CD4-positive, alpha-beta T cell treated with Interleukin-15 for 4 hours (primary cell): ENCODE measurements around the gene RAB7A.
A peak's percentile ranks its signal among the peaks of the same experiment; 100 is the strongest.
"Not testable (repeated sequence)": the region's sequence is repeated elsewhere in the genome, so short reads cannot be mapped to it uniquely, and the experiment has no call there.

Experiments
- DNase-seq: peaks from one replicate; pipeline ENCODE4 v3.0.0-alpha.2; 2020; ENCODE audit warnings: low spot score

RAB7A gene

DNA sequence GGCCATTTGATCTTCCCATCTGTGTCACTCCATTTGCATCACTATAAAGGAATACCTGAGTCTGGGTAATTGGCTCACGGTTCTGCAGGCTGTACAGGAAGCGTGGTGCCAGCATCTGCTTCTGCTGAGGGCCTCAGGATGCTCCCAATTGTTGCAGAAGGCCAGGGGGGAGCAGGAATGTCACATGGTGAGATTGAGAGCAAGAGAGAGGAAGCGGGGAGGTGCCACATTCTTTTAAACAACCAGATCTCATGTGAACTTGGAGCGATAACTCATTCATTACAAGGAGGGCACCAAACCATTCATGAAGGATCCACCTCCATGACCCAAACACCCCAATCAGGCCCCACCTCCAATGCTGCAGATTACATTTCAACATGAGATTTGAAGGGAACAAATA, 13.1 kb upstream of the RAB7A start:
- DNase-seq, result no peak

DNA sequence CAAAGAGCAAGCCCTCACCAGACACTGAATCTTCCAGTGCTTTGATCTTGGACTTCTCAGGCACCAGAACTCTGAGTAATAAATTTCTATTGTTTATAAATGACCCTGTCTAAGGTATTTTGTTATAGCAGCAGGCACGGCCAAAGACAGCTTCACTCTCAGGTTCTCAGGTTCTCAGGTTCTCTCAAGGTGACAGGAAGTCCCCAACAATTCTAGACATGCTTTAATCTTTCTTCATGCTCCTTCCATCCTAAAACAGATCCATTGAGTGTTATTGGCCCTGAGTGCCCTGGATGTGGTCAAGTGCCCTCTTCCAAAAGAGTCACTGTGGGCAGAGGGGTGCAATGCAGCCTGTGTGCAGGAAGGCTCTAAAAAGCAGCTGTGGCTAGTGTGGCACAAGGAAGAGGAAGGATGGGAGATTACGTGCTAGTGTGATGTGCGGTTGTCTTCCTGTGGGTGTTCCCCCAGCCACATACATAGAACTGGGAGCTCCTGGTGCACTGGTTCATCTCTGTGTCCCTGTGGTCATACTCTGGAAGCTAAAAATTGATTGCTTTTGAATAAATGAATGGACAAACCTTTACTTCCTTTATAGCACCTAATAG, 11.0 kb upstream of the RAB7A start:
- peak; percentile 22 for DNase-seq

DNA sequence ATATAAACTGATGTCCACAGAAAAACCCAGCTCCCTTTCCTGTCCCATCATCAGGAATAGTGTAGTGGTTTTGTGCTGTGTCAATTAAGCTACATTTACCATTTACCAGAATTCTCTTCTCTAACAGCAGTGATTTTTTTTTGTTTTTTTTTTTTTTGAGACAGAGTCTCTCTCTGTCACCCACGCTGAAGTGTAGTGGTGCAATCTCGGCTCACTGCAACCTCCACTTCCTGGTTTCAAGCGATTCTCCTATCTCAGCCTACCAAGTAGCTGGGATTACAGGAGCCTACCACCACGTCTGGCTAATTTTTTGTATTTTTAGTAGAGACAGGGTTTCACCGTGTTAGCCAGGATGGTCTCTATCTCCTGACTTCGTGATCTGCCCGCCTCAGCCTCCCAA, 7.1 kb upstream of the RAB7A start:
- DNase-seq, result not testable (repeated sequence)

DNA sequence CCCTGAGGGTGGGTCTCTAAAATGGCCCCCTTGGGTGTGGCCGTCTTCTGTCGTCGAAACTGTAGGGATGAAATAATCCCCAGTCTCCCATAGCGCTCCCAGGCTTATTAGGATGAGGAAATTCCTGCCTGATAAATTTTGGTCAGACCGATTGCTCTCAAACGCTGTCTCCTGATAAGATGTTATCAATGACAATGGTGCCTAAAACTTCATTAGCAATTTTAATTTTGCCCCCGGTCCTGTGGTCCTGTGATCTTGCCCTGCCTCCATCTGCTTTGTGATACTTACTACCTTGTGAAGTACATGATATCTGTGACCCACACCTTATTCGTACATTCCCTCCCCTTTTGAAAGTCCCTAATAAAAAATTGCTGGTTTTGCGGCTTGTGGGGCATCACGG, 5.1 kb upstream of the RAB7A start:
- DNase-seq, result no peak

DNA sequence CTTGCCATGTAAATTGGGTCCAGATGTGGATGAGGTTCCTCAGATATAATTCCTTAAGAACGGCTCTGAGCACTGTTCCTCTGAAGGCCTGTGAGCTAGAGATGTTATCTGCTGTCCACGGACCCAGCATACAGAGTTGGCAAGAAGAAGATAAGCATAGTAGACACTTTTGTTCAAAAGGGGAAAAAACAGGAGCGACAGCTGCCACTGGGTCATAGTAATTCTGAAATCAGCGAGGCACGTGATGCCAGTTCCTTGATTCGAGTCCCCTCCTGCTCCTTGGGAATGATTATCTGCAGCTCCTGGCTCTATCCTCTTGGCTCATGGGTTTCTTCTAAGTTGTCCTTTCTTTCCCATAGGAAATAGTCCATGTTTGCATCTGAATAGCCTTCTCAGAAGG, 2.5 kb upstream of the RAB7A start:
- no peak for DNase-seq

DNA sequence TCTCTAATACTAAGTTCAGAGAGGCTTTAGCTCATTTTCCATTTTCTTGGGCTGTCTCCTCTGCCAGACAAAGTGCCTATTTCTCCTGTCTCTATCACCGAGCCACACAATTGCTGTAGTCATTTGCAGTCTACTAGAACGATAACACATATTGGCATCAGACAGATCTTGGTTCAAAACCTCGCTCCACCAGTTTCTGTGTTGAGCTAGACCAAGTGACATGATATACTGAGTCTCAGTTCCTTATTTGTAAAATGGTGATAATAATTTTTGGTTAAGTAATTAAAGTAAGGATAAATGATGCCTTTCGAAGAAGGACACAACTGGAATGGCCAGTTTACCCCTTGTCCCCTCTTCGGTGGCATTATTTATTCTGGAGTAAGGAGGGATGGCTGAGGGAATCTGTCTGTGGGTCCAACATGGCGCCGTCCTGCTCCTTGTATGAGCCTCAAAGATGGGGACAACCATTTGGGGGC, 398 bp upstream of the RAB7A start:
- no peak for DNase-seq

DNA sequence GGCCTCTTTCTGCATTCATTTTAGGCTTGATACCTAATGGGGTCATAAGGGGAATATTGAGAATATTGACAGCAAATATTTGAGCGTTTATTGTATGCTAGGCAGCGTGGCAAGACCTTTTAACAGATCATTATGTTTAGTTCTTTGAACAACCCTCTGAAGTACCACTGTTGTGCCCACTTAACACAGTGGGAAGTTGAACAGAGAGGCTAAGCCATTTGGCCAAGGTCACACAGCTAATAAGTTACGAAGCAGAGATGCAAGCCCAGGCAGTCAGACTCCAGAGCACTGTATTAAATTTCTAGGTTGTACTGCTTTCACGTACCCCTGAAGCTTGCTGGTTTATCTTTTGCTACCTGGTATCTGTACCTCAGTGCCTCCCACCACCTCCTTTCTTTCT, 1.1 kb downstream of the RAB7A start:
- no peak for DNase-seq

DNA sequence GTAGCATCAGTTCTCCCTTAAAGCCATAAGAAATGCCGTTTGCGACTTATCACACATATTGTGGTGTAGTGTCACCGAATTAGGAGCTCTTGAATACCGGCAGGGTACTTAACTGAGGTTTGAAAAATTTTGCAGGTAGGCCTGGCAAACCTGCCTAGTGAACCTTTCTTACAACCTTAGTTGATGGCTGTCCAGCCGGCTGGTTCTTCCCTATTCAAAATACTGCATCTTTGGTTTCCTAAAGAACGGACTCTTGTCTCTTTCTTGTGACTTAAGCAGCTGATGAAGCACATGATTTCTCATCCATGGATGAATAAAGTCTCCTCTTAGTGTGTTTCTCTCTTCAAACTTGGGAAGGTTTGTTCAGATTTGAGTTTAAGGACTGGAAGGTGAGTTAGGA, 1.5 kb downstream of the RAB7A start:
- no peak for DNase-seq

DNA sequence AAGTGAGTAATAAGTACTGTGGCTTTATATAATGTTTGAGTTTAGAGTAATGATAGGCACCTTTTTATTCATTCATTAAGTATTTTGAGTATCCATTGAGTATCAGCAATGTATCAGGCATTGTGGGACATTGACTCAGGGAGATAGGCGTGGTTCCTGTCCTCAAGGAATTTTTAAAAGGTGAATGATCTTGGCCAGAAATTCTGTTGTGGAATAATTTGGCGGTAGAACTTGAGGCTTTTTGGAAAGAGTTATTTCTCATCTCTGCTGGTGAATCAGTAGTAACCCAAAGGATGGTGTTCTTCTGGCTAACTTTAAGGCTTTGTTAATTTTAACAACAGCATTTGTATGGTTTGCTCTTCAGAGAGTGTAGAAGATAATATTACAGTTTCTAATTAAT, 2.0 kb downstream of the RAB7A start:
- no peak for DNase-seq

DNA sequence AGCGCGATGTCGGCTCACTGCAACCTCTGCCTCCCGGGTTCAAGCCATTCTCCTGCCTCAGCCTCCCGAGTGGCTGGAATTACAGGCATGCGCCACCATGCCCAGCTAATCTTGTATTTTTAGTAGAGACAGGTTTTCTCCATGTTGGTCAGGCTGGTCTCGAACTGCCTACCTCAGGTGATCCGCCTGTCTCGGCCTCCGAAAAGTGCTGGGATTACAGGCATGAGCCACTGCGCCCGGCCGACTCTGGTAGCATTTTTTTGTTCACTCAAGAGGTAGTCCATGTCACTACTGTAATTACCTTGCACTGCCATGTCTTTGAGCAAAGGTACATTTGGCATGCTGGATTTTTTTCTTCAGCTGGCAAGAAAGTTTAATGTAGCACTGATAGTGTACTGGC, 2.5 kb downstream of the RAB7A start:
- not testable (repeated sequence) for DNase-seq

DNA sequence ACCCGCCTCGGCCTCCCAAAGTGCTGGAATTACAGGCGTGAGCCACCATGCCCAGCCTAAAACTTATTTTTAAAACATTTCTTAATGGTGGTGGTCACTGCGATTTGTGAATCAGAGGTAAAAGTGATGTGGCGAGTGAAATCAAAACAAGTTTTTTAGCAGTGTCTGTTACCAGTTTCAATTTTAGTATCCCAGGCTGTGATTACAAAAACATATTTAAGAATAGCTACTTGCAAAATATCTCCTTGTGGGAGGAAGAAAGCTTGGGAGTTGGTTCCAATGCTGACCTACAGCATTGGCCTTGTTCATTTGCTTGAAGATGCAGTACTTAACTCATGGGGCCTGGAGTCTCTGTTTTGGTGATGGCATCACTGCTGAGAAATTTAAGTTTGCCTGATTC, 4.5 kb downstream of the RAB7A start:
- no peak for DNase-seq

DNA sequence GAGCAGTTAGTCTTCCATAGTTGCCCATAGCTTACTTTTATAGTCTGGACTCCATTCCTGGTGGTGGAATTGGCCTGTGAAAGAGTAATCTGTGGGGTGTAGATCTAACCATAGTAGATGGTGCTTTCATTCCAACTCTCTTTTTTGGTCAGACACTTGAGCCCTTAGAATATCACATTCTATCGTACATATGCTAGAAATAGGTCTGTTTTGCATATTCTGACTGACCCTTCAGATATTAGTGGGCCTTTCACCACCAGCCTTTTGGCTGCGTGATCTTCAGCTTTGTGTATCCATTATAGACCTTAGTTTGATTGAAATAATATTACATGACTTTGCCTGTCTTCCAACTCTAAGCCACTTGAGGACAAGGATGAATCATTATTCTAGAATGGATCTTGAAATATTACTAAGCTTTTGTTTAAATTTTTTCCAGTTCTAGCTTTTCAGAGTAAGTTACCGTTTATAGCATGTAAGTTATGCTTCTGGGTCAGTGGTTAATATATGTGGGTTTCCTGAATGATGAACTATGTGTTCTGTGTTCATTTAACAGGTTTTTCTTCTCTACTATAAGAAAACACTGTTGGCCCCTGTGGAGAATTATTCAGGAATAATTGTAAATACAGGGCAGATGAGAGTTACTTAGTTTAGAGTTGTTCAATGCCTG, 8.7 kb downstream of the RAB7A start:
- no peak for DNase-seq

DNA sequence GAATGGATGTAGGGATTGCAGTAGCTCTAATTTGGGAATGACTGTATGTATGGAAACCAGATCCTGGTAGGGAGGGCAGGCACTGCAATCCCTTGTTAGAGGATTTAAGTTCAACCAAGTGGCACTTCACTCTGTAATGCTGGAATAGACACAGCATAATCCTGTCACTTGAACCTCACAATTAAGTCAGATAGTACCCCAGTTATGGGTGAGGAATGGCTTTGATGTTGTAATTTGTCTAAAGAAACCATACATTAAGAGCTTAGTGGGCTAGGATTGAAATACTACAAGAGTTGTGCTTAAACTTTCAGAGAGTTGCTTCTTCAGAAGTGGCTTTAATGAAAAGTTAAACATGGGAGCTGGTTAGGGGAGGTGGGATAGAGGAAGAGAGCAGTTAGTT, 9.3 kb downstream of the RAB7A start:
- no peak for DNase-seq

DNA sequence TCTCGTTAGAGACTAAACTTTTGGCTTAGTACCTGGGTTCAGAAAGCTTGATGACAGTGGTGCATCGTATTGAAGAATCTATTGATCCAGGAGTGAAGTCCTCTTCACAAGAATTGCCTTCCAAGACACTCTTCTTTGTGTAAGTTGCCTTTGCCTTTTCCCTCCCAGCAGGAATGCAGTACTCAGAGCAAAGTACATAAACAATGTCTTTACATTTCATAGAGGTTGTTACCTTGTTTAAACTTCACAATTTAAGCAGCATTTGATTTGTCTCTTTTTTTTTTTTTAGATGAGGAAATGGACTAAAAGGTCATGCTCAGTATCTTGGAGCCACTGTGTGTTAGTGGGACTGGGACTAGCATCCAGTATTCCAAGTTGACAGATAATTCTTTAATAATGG, 9.9 kb downstream of the RAB7A start:
- DNase-seq, result no peak

DNA sequence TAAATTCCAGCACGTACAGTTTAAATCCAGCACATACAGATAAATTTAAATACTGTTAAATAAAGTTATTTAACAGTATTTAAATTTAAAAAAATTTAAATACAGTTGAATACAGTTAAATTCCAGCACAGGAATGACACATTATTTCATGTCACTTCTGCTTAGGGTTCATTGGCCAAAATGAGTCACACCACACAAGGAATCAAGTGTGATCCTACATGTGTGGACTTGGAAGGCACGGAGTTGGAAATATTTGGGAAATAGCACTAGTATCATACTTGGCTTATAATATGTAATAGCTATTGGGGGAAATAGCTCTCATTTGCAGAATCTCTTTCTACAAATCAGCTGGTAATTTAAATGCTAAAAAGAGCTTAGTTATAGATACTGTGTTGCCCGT, 10.6 kb downstream of the RAB7A start:
- DNase-seq, result no peak

DNA sequence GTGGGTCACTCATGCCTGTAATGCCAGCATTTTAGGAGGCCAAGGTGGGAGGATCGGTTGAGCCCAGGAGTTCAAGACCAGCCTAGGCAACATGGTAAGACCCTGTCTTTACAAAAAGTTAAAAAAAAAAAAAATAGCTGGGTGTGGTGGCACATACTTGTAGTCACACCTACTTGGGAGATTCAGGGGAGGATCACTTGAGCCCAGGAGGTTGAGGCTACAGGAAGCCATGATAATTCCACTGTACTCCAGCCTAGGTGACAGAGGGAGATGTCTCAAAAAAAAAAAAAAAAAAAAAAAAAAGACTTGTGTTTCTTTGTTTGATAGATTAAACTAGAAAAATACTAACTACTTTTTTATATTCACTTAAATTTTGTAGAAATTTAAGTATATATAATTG, 14.6 kb downstream of the RAB7A start:
- DNase-seq, result no peak

DNA sequence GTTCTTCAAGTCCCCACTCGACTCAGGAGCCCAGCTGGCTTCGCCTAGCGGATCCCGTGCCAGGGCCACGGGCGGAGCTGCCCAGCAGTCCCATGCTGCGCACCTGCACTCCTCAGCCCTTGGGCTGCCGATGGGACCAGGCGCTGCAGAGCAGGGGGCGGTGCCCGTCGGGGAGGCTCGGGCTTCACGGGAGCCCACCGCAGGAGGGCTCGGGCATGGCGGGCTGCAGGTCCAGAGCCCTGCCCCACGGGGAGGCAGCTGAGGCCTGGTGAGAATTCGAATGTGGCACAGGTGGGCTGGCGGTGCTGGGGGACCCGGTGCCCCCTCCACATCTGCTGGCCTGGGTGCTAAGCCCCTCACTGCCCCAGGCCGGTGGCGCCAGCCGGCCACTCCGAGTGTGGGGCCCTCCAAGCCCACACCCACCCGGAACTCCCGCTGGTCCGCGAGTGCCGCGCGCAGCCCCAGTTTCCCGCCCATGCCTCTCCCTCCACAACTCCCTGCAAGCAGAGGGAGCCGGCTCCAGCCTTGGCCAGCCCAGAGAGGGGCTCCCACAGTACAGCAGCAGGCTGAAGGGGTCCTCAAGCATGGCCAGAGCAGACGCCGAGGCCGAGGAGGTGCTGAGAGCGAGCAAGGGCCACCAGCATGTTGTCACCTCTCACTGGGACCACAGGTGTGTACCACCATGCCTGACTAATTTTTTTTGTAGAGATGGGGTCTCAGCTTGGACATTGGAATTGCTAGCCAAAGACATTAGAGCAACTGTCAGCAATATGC, 17.0 kb downstream of the RAB7A start:
- no peak for DNase-seq

DNA sequence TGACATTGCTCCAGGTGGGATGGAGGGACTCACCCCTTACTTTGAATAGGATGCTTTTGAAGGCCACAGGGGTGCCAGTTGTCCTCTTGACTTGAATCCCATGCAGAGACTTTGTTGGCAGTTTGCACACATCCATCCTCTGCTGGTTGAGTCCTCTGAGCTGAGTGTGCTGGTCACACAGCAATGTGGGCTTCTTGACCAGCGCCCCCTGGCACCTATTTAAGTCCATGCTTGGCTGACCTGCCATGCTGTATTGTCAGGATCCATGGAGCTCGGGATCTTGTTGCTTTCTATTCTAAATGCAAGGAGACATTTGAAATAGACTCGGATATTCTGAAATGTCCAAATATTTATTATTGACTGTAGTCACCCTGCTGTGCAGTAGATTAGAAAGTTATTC, 19.8 kb downstream of the RAB7A start:
- DNase-seq, result no peak

DNA sequence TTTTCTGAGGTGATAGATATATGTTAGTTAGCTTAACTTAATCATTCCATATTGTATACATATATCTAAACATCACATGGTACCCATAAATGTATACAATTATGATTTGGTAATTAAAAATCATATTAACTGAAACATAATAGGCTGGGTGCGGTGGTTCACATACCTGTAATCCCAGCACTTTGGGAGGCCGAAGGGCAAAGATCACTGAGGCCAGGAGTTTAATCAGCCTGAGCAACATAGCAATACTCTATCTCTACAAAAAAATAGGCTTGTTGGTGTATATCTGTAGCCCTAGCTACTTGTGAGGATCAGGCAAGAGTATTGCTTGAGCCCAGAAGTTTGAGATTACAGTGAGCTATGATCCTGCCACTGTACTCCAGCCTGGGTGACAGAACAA, 20.9 kb downstream of the RAB7A start:
- no peak for DNase-seq

DNA sequence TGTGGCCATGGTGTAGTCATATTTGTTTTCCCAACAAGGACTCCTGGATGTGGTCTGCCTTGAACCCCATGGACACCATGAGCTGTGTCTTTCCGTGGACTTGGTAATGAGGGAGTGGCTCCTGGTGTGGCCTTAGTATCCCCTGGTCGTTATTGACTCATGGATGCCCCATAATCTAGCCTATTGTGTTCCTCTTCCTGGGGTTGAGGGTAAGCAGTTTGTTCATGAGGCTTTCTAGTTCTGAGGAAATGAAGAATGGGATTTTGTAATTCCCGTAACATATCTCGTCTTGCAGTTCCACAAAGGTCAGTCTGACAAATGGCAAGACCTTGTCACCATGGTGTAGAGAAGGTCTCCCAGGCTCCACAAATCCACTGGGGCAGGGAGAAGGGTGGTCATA, 22.6 kb downstream of the RAB7A start:
- DNase-seq, result no peak

DNA sequence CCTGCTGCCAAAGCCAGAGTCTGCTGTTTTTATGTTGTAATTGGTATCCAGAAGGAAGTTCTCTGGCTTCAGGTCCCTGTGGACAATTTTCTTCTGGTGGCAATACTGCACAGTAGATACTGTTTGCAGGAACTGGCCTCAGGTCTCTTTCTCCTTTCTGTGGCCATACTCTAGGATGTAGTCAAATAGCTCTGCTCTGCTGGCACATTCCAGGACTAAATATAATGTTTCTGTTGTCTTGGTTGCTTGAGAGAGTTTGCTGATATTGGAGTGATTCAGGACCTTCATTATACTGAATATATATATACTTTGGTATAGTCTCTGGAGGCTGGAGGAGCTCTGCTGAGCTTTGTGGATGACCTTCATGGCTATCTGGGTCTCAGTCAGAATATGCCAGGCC, 23.1 kb downstream of the RAB7A start:
- DNase-seq, result no peak

DNA sequence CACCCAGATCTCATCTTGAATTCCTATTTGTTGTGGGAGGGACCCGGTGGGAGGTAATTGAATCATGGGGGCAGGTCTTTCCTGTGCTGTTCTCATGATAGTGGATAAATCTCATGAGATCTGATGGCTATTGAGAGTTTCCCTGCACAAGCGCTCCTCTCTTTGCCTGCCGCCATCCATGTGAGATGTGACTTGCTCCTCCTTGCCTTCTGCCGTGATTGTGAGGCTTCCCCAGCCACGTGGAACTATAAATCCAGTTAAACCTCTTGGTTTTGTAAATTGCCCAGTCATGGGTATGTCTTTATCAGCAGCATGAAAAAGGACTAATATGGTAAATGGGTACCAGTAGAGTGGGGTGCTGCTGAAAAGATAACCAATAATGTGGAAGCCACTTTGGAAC, 23.6 kb downstream of the RAB7A start:
- not testable (repeated sequence) for DNase-seq

DNA sequence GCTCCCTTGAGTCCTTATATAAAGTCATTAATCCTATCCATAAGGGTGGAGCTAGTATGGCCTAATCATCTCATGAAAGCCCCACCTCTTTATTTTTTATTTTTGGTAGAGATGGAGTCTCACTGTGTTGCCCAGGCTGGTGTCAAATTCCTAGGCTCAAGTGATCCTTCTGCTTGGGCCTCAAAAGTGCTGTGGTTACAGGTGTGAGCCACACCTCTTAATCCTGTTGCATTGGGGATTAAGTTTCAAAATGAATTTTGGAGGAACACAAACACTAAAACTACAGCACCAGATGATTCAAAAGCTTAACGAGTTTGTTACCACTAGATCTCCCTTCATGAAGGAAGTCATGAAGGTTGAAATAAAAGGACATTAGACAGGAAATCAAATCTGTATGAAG, 27.7 kb downstream of the RAB7A start:
- no peak for DNase-seq

DNA sequence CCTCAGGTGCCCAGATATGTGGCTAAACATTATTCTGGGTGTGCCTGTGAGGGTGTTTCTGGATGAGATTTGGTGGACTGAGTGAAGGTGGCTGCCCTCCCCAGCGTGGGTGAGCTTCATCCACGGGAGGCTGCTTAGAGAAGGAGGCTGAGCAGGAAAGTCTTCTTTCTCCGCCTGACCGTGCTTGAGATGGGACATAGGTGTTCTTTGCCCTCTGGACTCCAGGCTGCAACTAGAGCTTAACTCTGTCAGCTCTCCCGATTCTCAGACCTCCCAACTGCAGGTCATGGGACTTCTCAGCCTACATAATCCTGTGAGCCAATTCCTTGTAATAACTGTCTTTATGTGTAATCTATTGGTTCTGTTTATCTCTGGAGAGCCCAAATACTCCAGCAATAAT, 34.1 kb downstream of the RAB7A start:
- no peak for DNase-seq
